NCI-H187 (cell line): Measurements from ENCODE around the gene NCOR1.
"Not testable (repeated sequence)": the region's sequence is repeated elsewhere in the genome, so short reads cannot be mapped to it uniquely, and the experiment has no call there.

Experiments used
- DNase-seq, 2 experiments: peaks; one replicate each; lab custom pipeline; 2025; lab: John Stamatoyannopoulos, UW

The NCOR1 gene

GRCh38 chr17:16086957-16087356, 128.4 kb downstream of the NCOR1 start:
- DNase-seq, result no peak

- no peak for DNase-seq
These were observed 130.2 kb downstream of the NCOR1 start for GRCh38 chr17:16085066-16085699.

GRCh38 chr17:16083223-16083622, 132.1 kb downstream of the NCOR1 start:
- no peak for DNase-seq

- DNase-seq, result no peak
These were observed 133.7 kb downstream of the NCOR1 start for GRCh38 chr17:16081507-16082087.

GRCh38 chr17:16080366-16080765, 135.0 kb downstream of the NCOR1 start:
- no peak for DNase-seq

GRCh38 chr17:16075949-16076348, 139.4 kb downstream of the NCOR1 start:
- DNase-seq, result no peak

GRCh38 chr17:16074423-16074822, 140.9 kb downstream of the NCOR1 start:
- DNase-seq, result no peak

GRCh38 chr17:16073845-16074244, 141.5 kb downstream of the NCOR1 start:
- no peak for DNase-seq

GRCh38 chr17:16072031-16072430, 143.3 kb downstream of the NCOR1 start:
- no peak for DNase-seq

GRCh38 chr17:16068323-16068722, 147.0 kb downstream of the NCOR1 start:
- DNase-seq, result no peak

GRCh38 chr17:16066125-16066524, 149.2 kb downstream of the NCOR1 start:
- no peak for DNase-seq

GRCh38 chr17:16061631-16062030, 153.7 kb downstream of the NCOR1 start:
- no peak for DNase-seq

GRCh38 chr17:16055139-16055538, 160.2 kb downstream of the NCOR1 start:
- DNase-seq, result not testable (repeated sequence)

GRCh38 chr17:16052486-16052885, 162.8 kb downstream of the NCOR1 start:
- no peak for DNase-seq

GRCh38 chr17:16050844-16051243, 164.5 kb downstream of the NCOR1 start:
- no peak for DNase-seq

GRCh38 chr17:16048811-16049449, 166.4 kb downstream of the NCOR1 start:
- no peak for DNase-seq

GRCh38 chr17:16046966-16047365, 168.4 kb downstream of the NCOR1 start:
- no peak for DNase-seq

- no peak for DNase-seq
These were observed 170.8 kb downstream of the NCOR1 start for GRCh38 chr17:16044487-16044886.

- no peak for DNase-seq
These were observed 174.6 kb downstream of the NCOR1 start for GRCh38 chr17:16040710-16041251.

- no peak for DNase-seq
These were observed 177.7 kb downstream of the NCOR1 start for GRCh38 chr17:16037636-16038035.

- no peak for DNase-seq
These were observed 179.1 kb downstream of the NCOR1 start for GRCh38 chr17:16036261-16036660.

- no peak for DNase-seq
These were observed 181.5 kb downstream of the NCOR1 start for GRCh38 chr17:16033729-16034349.
